Renal pelvis (tissue), 4 donors: ENCODE results near the gene RPL10. TPM values are rescaled to one million over a fixed set of nuclear protein-coding genes. Genes with fewer than 3 reads are reported as not detected.
A peak's percentile ranks its signal among the peaks of the same experiment; 100 is the strongest.

Experiments
- DNase-seq: peaks from one replicate; pipeline ENCODE4 v3.0.0-alpha.2; 2013
- polyA plus RNA-seq, 3 donors: library from polyadenylated mRNA; unstranded; fragments of 120-200 nt; gene quantifications; one replicate each; pipeline ENCODE4 v1.2.1, GENCODE V29; 2013; ENCODE audit not compliant: insufficient read length in 3 of 3

Gene RPL10
- polyA plus RNA-seq, 3 donors, result 2,952 to 3,594 (median 3,543) TPM

GRCh38 chrX:154354516-154354915 lies 43.7 kb upstream of the RPL10 start:
- DNase-seq, result no peak

- DNase-seq, result no peak
These were observed 42.9 kb upstream of the RPL10 start for GRCh38 chrX:154355094-154355775.

GRCh38 chrX:154355776-154356140 lies 42.4 kb upstream of the RPL10 start:
- DNase-seq, result no peak

GRCh38 chrX:154356596-154356995 lies 41.6 kb upstream of the RPL10 start:
- DNase-seq, result no peak

GRCh38 chrX:154357205-154357604 lies 41.0 kb upstream of the RPL10 start:
- no peak for DNase-seq

GRCh38 chrX:154358011-154358410 lies 40.2 kb upstream of the RPL10 start:
- no peak for DNase-seq

GRCh38 chrX:154358829-154359228 lies 39.3 kb upstream of the RPL10 start:
- no peak for DNase-seq

- DNase-seq, result no peak
These were observed 38.6 kb upstream of the RPL10 start for GRCh38 chrX:154359362-154360154.

- DNase-seq, result no peak
These were observed 37.9 kb upstream of the RPL10 start for GRCh38 chrX:154360155-154360713.

GRCh38 chrX:154362085-154362742 lies 36.0 kb upstream of the RPL10 start:
- no peak for DNase-seq

GRCh38 chrX:154363706-154364439 lies 34.3 kb upstream of the RPL10 start:
- no peak for DNase-seq

- no peak for DNase-seq
These were observed 33.1 kb upstream of the RPL10 start for GRCh38 chrX:154365052-154365600.

- DNase-seq, result no peak
These were observed 32.0 kb upstream of the RPL10 start for GRCh38 chrX:154365997-154366665.

- no peak for DNase-seq
These were observed 31.5 kb upstream of the RPL10 start for GRCh38 chrX:154366666-154367055.

GRCh38 chrX:154367474-154368308 lies 30.5 kb upstream of the RPL10 start:
- DNase-seq, result no peak

GRCh38 chrX:154368630-154369448 lies 29.3 kb upstream of the RPL10 start:
- DNase-seq, result no peak

- peak; percentile 87 for DNase-seq
These were observed 28.5 kb upstream of the RPL10 start for GRCh38 chrX:154369449-154370299.
